CD4-positive, alpha-beta T cell treated with Interleukin-2 at 100 ng/mL for 4 hours (primary cell): ENCODE measurements around the gene NUDT3.
"Not testable (repeated sequence)": the region's sequence is repeated elsewhere in the genome, so short reads cannot be mapped to it uniquely, and the experiment has no call there.

Experiments used
- DNase-seq: peaks from one replicate; pipeline ENCODE4 v3.0.0-alpha.2; 2020; ENCODE audit warnings: low spot score

NUDT3 gene

GRCh38 chr6:34285448-34286164, 106.9 kb downstream of the NUDT3 start:
- DNase-seq: no peak

GRCh38 chr6:34284563-34285447, 107.7 kb downstream of the NUDT3 start:
- no peak for DNase-seq

- no peak for DNase-seq
Observed at GRCh38 chr6:34281702-34282334, 110.7 kb downstream of the NUDT3 start.

- no peak for DNase-seq
Observed at GRCh38 chr6:34280216-34280615, 112.3 kb downstream of the NUDT3 start.

- no peak for DNase-seq
Observed at GRCh38 chr6:34278833-34279232, 113.6 kb downstream of the NUDT3 start.

- DNase-seq: no peak
Observed at GRCh38 chr6:34277763-34278112, 114.7 kb downstream of the NUDT3 start.

GRCh38 chr6:34276881-34277762, 115.3 kb downstream of the NUDT3 start:
- DNase-seq: no peak

GRCh38 chr6:34276191-34276590, 116.3 kb downstream of the NUDT3 start:
- no peak for DNase-seq

- no peak for DNase-seq
Observed at GRCh38 chr6:34275128-34275804, 117.2 kb downstream of the NUDT3 start.

GRCh38 chr6:34274129-34274528, 118.3 kb downstream of the NUDT3 start:
- no peak for DNase-seq

- DNase-seq: no peak
Observed at GRCh38 chr6:34273242-34273805, 119.1 kb downstream of the NUDT3 start.

GRCh38 chr6:34272013-34272926, 120.2 kb downstream of the NUDT3 start:
- no peak for DNase-seq

- not testable (repeated sequence) for DNase-seq
Observed at GRCh38 chr6:34269658-34270341, 122.7 kb downstream of the NUDT3 start.

GRCh38 chr6:34269132-34269531, 123.3 kb downstream of the NUDT3 start:
- DNase-seq: not testable (repeated sequence)

GRCh38 chr6:34267746-34268145, 124.7 kb downstream of the NUDT3 start:
- DNase-seq: no peak

- DNase-seq: not testable (repeated sequence)
Observed at GRCh38 chr6:34263484-34263883, 129.0 kb downstream of the NUDT3 start.

GRCh38 chr6:34260576-34261267, 131.7 kb downstream of the NUDT3 start:
- DNase-seq: no peak

GRCh38 chr6:34259529-34260069, 132.9 kb downstream of the NUDT3 start:
- no peak for DNase-seq
